CD14-positive monocyte (primary cell): Measurements from ENCODE around the gene CCDC90B. TPM values are rescaled to one million over a fixed set of nuclear protein-coding genes. Genes with fewer than 3 reads are reported as not detected.

Experiments used
- DNase-seq, 3 donors: peaks; one replicate each; pipeline ENCODE4 v3.0.0-alpha.2; 2011 to 2022
- H2AFZ ChIP-seq: 2 replicates; pipeline ENCODE4 v1.6.0; 2012; ENCODE audit warnings: mild to moderate bottlenecking, low read depth, low read length, inconsistent platforms; ENCODE audit not compliant: insufficient read depth, poor library complexity, severe bottlenecking
- H3K27ac ChIP-seq, 2 donors: 1 replicate in 1 of 2; 2 replicates in 1 of 2; pipeline ENCODE4 v1.5.1; 2012 to 2013; ENCODE audit warnings: low read length in 2 of 2, control low read depth in 1 of 2, inconsistent platforms in 1 of 2, low read depth in 1 of 2, mild to moderate bottlenecking in 1 of 2
- H3K27me3 ChIP-seq, 2 donors: one replicate each; pipeline versions ENCODE4 v1.6.0 to v1.6.1; 2011 to 2013; ENCODE audit warnings: low read length in 2 of 2; ENCODE audit not compliant: control insufficient read depth in 2 of 2, insufficient read depth in 2 of 2
- H3K36me3 ChIP-seq, 2 donors: replicated peaks in 1 of 2; 1 replicate in 1 of 2; 2 replicates in 1 of 2; pipeline versions ENCODE4 v1.5.1 to v1.6.1; 2012 to 2013; ENCODE audit warnings: low read length in 2 of 2, control low read depth in 1 of 2, inconsistent platforms in 1 of 2, mild to moderate bottlenecking in 1 of 2; ENCODE audit not compliant: insufficient read depth in 2 of 2, control insufficient read depth in 1 of 2
- H3K4me1 ChIP-seq, 2 donors: 1 replicate in 1 of 2; 2 replicates in 1 of 2; pipeline versions ENCODE4 v1.5.1 to v1.6.1; 2012 to 2013; ENCODE audit warnings: low read length in 2 of 2, control low read depth in 1 of 2, inconsistent platforms in 1 of 2, mild to moderate bottlenecking in 1 of 2, moderate library complexity in 1 of 2; ENCODE audit not compliant: insufficient read depth in 2 of 2, control insufficient read depth in 1 of 2
- H3K4me2 ChIP-seq: replicated peaks from 2 replicates; pipeline ENCODE3; 2012; ENCODE audit warnings: low read length, moderate library complexity, mild to moderate bottlenecking; ENCODE audit not compliant: poor library complexity, severe bottlenecking; ENCODE audit errors: extremely low read depth
- H3K4me3 ChIP-seq, 3 experiments: fragments of 200-600 bp in 1 of 3; sonication (generic) in 1 of 3; replicated peaks in 1 of 3; 1 replicate in 2 of 3; 2 replicates in 1 of 3; pipeline ENCODE4 v1.5.1; 2011 to 2013; ENCODE audit warnings: low read length in 3 of 3, mild to moderate bottlenecking in 3 of 3, control low read depth in 2 of 3, low read depth in 2 of 3, inconsistent platforms in 1 of 3, moderate library complexity in 1 of 3
- H3K79me2 ChIP-seq: 2 replicates; pipeline ENCODE4 v1.6.0; 2012; ENCODE audit warnings: mild to moderate bottlenecking, control low read depth, inconsistent platforms, low read length, moderate library complexity; ENCODE audit not compliant: insufficient read depth
- H3K9ac ChIP-seq: 2 replicates; pipeline ENCODE4 v1.6.0; 2017; ENCODE audit warnings: low read length, mild to moderate bottlenecking; ENCODE audit not compliant: insufficient read depth, poor library complexity, severe bottlenecking
- H3K9me3 ChIP-seq, 2 donors: replicated peaks in 1 of 2; 1 replicate in 1 of 2; 2 replicates in 1 of 2; pipeline versions ENCODE4 v1.5.1 to v1.6.1; 2012 to 2013; ENCODE audit warnings: low read length in 2 of 2, control low read depth in 1 of 2; ENCODE audit not compliant: control insufficient read depth in 1 of 2, insufficient read depth in 1 of 2
- H4K20me1 ChIP-seq: 2 replicates; pipeline ENCODE4 v1.6.0; 2012; ENCODE audit warnings: mild to moderate bottlenecking, low read length, control low read depth, moderate library complexity; ENCODE audit not compliant: insufficient read depth
- H3K27ac Mint-ChIP-seq, 7 donors: one replicate each; pipeline ENCODE4 v1.8.0; 2020; ENCODE audit warnings: mild to moderate bottlenecking in 7 of 7, mixed read lengths in 7 of 7, moderate library complexity in 6 of 7, inconsistent platforms in 2 of 7
- H3K27me3 Mint-ChIP-seq, 3 donors: one replicate each; pipeline ENCODE4 v1.8.0; 2021 to 2022; ENCODE audit warnings: low read depth in 3 of 3, mild to moderate bottlenecking in 3 of 3, mixed read lengths in 3 of 3, moderate library complexity in 3 of 3, inconsistent platforms in 1 of 3
- H3K36me3 Mint-ChIP-seq, 2 donors: one replicate each; pipeline ENCODE4 v1.8.0; 2020; ENCODE audit warnings: mixed read lengths in 2 of 2, inconsistent platforms in 1 of 2, mild to moderate bottlenecking in 1 of 2
- H3K4me1 Mint-ChIP-seq: one replicate; pipeline ENCODE4 v1.8.0; 2020; ENCODE audit warnings: mild to moderate bottlenecking, mixed read lengths
- H3K4me3 Mint-ChIP-seq, 2 donors: one replicate each; pipeline ENCODE4 v1.8.0; 2020; ENCODE audit warnings: mild to moderate bottlenecking in 2 of 2, mixed read lengths in 2 of 2, moderate library complexity in 1 of 2
- H3K9me3 Mint-ChIP-seq, 7 donors: one replicate each; pipeline ENCODE4 v1.8.0; 2020 to 2022; ENCODE audit warnings: mixed read lengths in 7 of 7, mild to moderate bottlenecking in 6 of 7, moderate library complexity in 6 of 7, inconsistent platforms in 2 of 7
- WGBS: methylation state at CpG from one replicate; pipeline ENCODE4 v1.1.5; 2013; ENCODE audit warnings: missing lambda C conversion rate; ENCODE audit not compliant: insufficient coverage; 5-methylcytosine and 5-hydroxymethylcytosine counted together
- intact Hi-C, 2 donors: fragments of 100-400 bp; cut with micrococcal nuclease; formaldehyde crosslinking; loops; one replicate each; pipeline versions ENCODE4 v1.15.0 to v1.15.1; 2023
- polyA plus RNA-seq, 3 donors: library from polyadenylated mRNA; depleted of rRNA in 1 of 3; unstranded in 2 of 3; stranded (reverse) in 1 of 3; fragments of 300-500 nt in 2 of 3; fragments of >200 nt in 1 of 3; fragmentation: Illumina TruSeq in 2 of 3; gene quantifications; 1 replicate in 2 of 3; 2 replicates in 1 of 3; pipeline ENCODE4 v1.2.3, GENCODE V29; 2012 to 2021
- TF ChIP-seq, protein P1 (sequence below): fragments of 200-600 bp; IDR thresholded peaks from one replicate; pipeline ENCODE4 v1.8.0; 2022; ENCODE audit warnings: antibody characterized with exemption, mild to moderate bottlenecking

The CCDC90B gene
- polyA plus RNA-seq, 3 donors: 15.3 to 46.2 (median 39.6) TPM

DNA sequence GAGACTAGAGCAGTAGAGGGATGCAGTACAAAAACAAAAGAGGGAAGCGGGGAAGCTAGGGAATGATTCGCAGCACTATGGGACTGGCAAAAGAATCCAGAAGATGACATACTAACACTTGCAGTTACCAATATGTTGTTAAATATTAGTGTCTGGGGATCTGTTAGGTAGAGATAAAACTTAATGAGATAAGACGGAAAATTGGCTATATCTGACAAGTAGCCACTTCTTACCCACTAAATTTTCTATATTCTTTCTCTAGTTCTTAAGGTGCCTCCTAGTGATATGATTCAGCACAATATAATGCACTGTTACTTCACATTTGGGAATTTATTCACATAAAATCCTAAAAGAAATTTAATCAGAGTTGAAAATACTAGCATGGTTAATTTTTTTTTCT, 30.8 kb downstream of the CCDC90B start:
- no peak overlapping the region for H3K27ac ChIP-seq
- no peaks in the 10 kb centered on the region for H3K9me3 ChIP-seq
- no peaks in the 10 kb centered on the region for H4K20me1 ChIP-seq
- no peak overlapping the region for H3K4me2 ChIP-seq
- WGBS: no CpG with 5 or more reads among the region's 3 CpGs
- H3K79me2 ChIP-seq: no peaks in the 10 kb centered on the region
- H3K9ac ChIP-seq: no peak overlapping the region
- peaks cover 0 to 2% (median 1%) of the 10 kb centered on the region in 3 donors for H3K27me3 Mint-ChIP-seq
- H3K36me3 ChIP-seq: peaks cover 27 to 38% of the 10 kb centered on the region in 2 donors
- TF ChIP-seq, protein P1, sequence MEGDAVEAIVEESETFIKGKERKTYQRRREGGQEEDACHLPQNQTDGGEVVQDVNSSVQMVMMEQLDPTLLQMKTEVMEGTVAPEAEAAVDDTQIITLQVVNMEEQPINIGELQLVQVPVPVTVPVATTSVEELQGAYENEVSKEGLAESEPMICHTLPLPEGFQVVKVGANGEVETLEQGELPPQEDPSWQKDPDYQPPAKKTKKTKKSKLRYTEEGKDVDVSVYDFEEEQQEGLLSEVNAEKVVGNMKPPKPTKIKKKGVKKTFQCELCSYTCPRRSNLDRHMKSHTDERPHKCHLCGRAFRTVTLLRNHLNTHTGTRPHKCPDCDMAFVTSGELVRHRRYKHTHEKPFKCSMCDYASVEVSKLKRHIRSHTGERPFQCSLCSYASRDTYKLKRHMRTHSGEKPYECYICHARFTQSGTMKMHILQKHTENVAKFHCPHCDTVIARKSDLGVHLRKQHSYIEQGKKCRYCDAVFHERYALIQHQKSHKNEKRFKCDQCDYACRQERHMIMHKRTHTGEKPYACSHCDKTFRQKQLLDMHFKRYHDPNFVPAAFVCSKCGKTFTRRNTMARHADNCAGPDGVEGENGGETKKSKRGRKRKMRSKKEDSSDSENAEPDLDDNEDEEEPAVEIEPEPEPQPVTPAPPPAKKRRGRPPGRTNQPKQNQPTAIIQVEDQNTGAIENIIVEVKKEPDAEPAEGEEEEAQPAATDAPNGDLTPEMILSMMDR: no peak
- no peak overlapping the region for H3K27ac Mint-ChIP-seq
- no peaks in the 10 kb centered on the region for H3K4me1 ChIP-seq
- no peak overlapping the region for H3K4me3 Mint-ChIP-seq
- no peak for DNase-seq
- no peak overlapping the region for H3K4me3 ChIP-seq
- no peaks in the 10 kb centered on the region for H3K4me1 Mint-ChIP-seq
- intact Hi-C loops: no loop called here
- H2AFZ ChIP-seq: no peak overlapping the region
- peaks cover 24 to 27% of the 10 kb centered on the region in 2 donors for H3K36me3 Mint-ChIP-seq
- H3K27me3 ChIP-seq: no peaks in the 10 kb centered on the region
- H3K9me3 Mint-ChIP-seq: no peaks in the 10 kb centered on the region

DNA sequence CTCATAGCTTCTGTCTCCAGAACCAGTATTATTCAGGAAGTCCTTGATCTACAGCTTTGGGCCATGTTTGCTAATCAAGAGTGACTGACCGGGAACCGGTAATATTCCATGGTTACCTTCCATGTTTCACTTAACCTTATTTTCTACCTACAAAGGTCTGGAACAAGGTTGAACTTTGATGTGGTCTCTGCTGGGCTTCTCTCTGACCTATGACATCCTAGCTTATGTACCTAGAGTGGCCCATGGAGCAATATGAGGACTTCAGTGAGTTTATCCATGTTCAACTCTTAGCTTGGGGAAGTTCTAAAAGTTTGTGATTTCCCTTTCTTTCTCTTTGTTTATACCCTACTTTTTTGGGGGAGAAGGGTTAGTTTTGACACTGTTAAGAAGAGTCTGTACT, 33.2 kb downstream of the CCDC90B start:
- peaks cover 2% of the 10 kb centered on the region for H3K4me1 Mint-ChIP-seq
- H3K27me3 Mint-ChIP-seq: peaks cover 1 to 2% (median 2%) of the 10 kb centered on the region in 3 donors
- peaks cover 12 to 16% of the 10 kb centered on the region in 2 donors for H3K36me3 Mint-ChIP-seq
- H3K9me3 Mint-ChIP-seq: no peaks in the 10 kb centered on the region
- H3K4me3 ChIP-seq: no peak overlapping the region
- WGBS: no CpG with 5 or more reads among the region's 2 CpGs
- H3K4me1 ChIP-seq: no peaks in the 10 kb centered on the region
- no peak overlapping the region for H3K27ac Mint-ChIP-seq
- no peak for DNase-seq
- H3K9me3 ChIP-seq: no peaks in the 10 kb centered on the region
- TF ChIP-seq, protein P1: no peak
- no peak overlapping the region for H3K4me2 ChIP-seq
- no peak overlapping the region for H3K27ac ChIP-seq
- H3K9ac ChIP-seq: no peak overlapping the region
- H3K27me3 ChIP-seq: no peaks in the 10 kb centered on the region
- H3K36me3 ChIP-seq: peaks cover 5 to 17% of the 10 kb centered on the region in 2 donors
- H3K4me3 Mint-ChIP-seq: no peak overlapping the region
- no peaks in the 10 kb centered on the region for H3K79me2 ChIP-seq
- H2AFZ ChIP-seq: no peak overlapping the region
- H4K20me1 ChIP-seq: no peaks in the 10 kb centered on the region
- intact Hi-C loops: no loop called here
